CD4-positive, alpha-beta T cell treated with Interleukin-21 for 1 hour (primary cell): ENCODE results near the gene PCDHGB4.
"Not testable (repeated sequence)": the region's sequence is repeated elsewhere in the genome, so short reads cannot be mapped to it uniquely, and the experiment has no call there.

Experiments used
- DNase-seq: peaks from one replicate; pipeline ENCODE4 v3.0.0-alpha.2; 2020

The PCDHGB4 gene

GRCh38 chr5:141387557-141388311 is at the start of gene PCDHGB4:
Gene PCDHGB4, plus strand, starts transcription at chr5:141387698. Its CDS starts 187 bp downstream, at chr5:141387885.
- peak; percentile 28 for DNase-seq

- DNase-seq: no peak
These were observed 48.8 kb upstream of the PCDHGB4 start, which contains the start of gene PCDHGA2 for GRCh38 chr5:141338538-141339306. Gene PCDHGA2, plus strand, starts transcription at chr5:141338760.

- not testable (repeated sequence) for DNase-seq
These were observed 46.6 kb upstream of the PCDHGB4 start for GRCh38 chr5:141340781-141341354.

- no peak for DNase-seq
These were observed 44.7 kb upstream of the PCDHGB4 start for GRCh38 chr5:141342773-141343172.

GRCh38 chr5:141343242-141343952 is 44.1 kb upstream of the PCDHGB4 start, which contains the start of gene PCDHGA3:
Gene PCDHGA3, plus strand, starts transcription at chr5:141343829. Its CDS starts 205 bp downstream, at chr5:141344034.
- peak; percentile 23 for DNase-seq

- no peak for DNase-seq
These were observed 43.5 kb upstream of the PCDHGB4 start for GRCh38 chr5:141343953-141344463.

- DNase-seq: no peak
These were observed 42.2 kb upstream of the PCDHGB4 start for GRCh38 chr5:141345327-141345726.

GRCh38 chr5:141346017-141346416 is 41.5 kb upstream of the PCDHGB4 start:
- not testable (repeated sequence) for DNase-seq

GRCh38 chr5:141349917-141350619 is 37.4 kb upstream of the PCDHGB4 start, which contains the start of gene PCDHGB1:
Gene PCDHGB1, plus strand, starts transcription at chr5:141350099. Its CDS starts 162 bp downstream, at chr5:141350261.
- peak; percentile 44 for DNase-seq

- DNase-seq: no peak
These were observed 35.9 kb upstream of the PCDHGB4 start for GRCh38 chr5:141351591-141351990.

- peak; percentile 24 for DNase-seq
These were observed 32.5 kb upstream of the PCDHGB4 start, which contains the start of gene PCDHGA4 for GRCh38 chr5:141354900-141355469. Gene PCDHGA4, plus strand, starts transcription at chr5:141355021. Its CDS starts 87 bp downstream, at chr5:141355108.

GRCh38 chr5:141355641-141356040 is 31.9 kb upstream of the PCDHGB4 start:
- DNase-seq: no peak

- DNase-seq: no peak
These were observed 31.4 kb upstream of the PCDHGB4 start for GRCh38 chr5:141356133-141356532.

GRCh38 chr5:141356950-141357349 is 30.5 kb upstream of the PCDHGB4 start:
- no peak for DNase-seq

GRCh38 chr5:141359790-141360426 is 27.6 kb upstream of the PCDHGB4 start, which contains the start of gene PCDHGB2:
Gene PCDHGB2, plus strand, starts transcription at chr5:141359994. Its CDS starts 142 bp downstream, at chr5:141360136.
- peak; percentile 50 for DNase-seq

GRCh38 chr5:141360685-141361084 is 26.8 kb upstream of the PCDHGB4 start:
- no peak for DNase-seq

- DNase-seq: no peak
These were observed 24.8 kb upstream of the PCDHGB4 start for GRCh38 chr5:141362719-141363118.

GRCh38 chr5:141363952-141364660 is 23.4 kb upstream of the PCDHGB4 start, which contains the start of gene PCDHGA5:
Gene PCDHGA5, plus strand, starts transcription at chr5:141364162. Its CDS starts 169 bp downstream, at chr5:141364331.
- DNase-seq: no peak

- DNase-seq: no peak
These were observed 21.2 kb upstream of the PCDHGB4 start for GRCh38 chr5:141366016-141366896.
